ENCODE measurements around the gene RNPS1.

GRCh38 chr16:2228161-2228824 is 39.6 kb downstream of the RNPS1 start:
- TF ChIP-seq, protein P1, sequence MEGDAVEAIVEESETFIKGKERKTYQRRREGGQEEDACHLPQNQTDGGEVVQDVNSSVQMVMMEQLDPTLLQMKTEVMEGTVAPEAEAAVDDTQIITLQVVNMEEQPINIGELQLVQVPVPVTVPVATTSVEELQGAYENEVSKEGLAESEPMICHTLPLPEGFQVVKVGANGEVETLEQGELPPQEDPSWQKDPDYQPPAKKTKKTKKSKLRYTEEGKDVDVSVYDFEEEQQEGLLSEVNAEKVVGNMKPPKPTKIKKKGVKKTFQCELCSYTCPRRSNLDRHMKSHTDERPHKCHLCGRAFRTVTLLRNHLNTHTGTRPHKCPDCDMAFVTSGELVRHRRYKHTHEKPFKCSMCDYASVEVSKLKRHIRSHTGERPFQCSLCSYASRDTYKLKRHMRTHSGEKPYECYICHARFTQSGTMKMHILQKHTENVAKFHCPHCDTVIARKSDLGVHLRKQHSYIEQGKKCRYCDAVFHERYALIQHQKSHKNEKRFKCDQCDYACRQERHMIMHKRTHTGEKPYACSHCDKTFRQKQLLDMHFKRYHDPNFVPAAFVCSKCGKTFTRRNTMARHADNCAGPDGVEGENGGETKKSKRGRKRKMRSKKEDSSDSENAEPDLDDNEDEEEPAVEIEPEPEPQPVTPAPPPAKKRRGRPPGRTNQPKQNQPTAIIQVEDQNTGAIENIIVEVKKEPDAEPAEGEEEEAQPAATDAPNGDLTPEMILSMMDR (IDR thresholded peaks at IDR 0.05; ENCODE audit: low read depth, low read length) = no peak
- TF ChIP-seq EZH2phosphoT487 (IDR thresholded peaks at IDR 0.05; ENCODE audit: low read depth) = no peak

All from OCI-LY3 (cell line).